GM12878 (cell line): ENCODE results near the gene INSYN2B. TPM values are rescaled to one million over a fixed set of nuclear protein-coding genes. Genes with fewer than 3 reads are reported as not detected.
A peak's percentile ranks its signal among the peaks of the same experiment; 100 is the strongest.

Source experiments
- ATAC-seq: fragments of 200-7000 bp; cut with Tn5 transposase; 3 replicates; pipeline ENCODE4 v1.9.1; 2020; ENCODE audit warnings: mild to moderate bottlenecking, moderate library complexity
- BruUV-seq: library from RNA; stranded (reverse); fragments of 400-500 nt; replicated peaks from 2 replicates; lab custom pipeline; 2021; lab: Mats Ljungman, UMichigan
- CTCF ChIA-PET: fragments of 300-600 bp; sonication (Branson Sonifier 250); formaldehyde crosslinking; extraction: SDS; loops from one replicate; lab custom pipeline; 2021; ENCODE audit warnings: inconsistent platforms; lab: Yijun Ruan, JAX
- POLR2A ChIA-PET: fragments of 350-600 bp; formaldehyde crosslinking; extraction: SDS; loops from one replicate; lab custom pipeline; 2021; ENCODE audit warnings: inconsistent platforms; lab: Charles Lee
- RAD21 ChIA-PET: fragments of 300-600 bp; sonication (Branson Sonifier 250); formaldehyde crosslinking; loops from one replicate; lab custom pipeline; 2023; ENCODE audit warnings: antibody characterized with exemption; ENCODE audit not compliant: unreplicated experiment; lab: Charles Lee
- SMC1A ChIA-PET: fragments of 300-600 bp; sonication (Branson Sonifier 250); formaldehyde crosslinking; loops from one replicate; lab custom pipeline; 2023; ENCODE audit not compliant: unreplicated experiment, uncharacterized antibody; lab: Charles Lee
- DNase-seq: peaks from one replicate; pipeline ENCODE4 v3.0.0-alpha.2; 2011; ENCODE audit warnings: low read depth, low spot score
- FAIRE-seq: peaks from 3 replicates; lab custom pipeline; 2011; peaks lifted over from hg19 to GRCh38; lab: Jason Lieb, UNC
- H2AFZ ChIP-seq: 2 replicates; pipeline ENCODE4 v1.6.0; 2011; ENCODE audit warnings: low read depth, low read length, control low read depth; ENCODE audit not compliant: control insufficient read depth
- H3K27ac ChIP-seq: 2 replicates; pipeline ENCODE4 v1.5.1; 2011; ENCODE audit warnings: control low read depth; ENCODE audit not compliant: control insufficient read depth, insufficient read depth
- H3K27me3 ChIP-seq, 2 experiments: replicated peaks in 1 of 2; 2 replicates each; pipeline versions ENCODE4 v1.6.0 to v1.6.1; 2011; ENCODE audit warnings: low read length in 1 of 2; ENCODE audit not compliant: control insufficient read depth in 2 of 2, insufficient read depth in 2 of 2
- H3K36me3 ChIP-seq, 2 experiments: 2 replicates each; pipeline ENCODE4 v1.5.1; 2011; ENCODE audit warnings: low read length in 1 of 2; ENCODE audit not compliant: control insufficient read depth in 2 of 2, insufficient read depth in 2 of 2
- H3K4me1 ChIP-seq: 2 replicates; pipeline ENCODE4 v1.6.1; 2011; ENCODE audit warnings: mild to moderate bottlenecking, low read length, moderate library complexity, mixed read lengths; ENCODE audit not compliant: control insufficient read depth, insufficient read depth
- H3K4me2 ChIP-seq: 2 replicates; pipeline ENCODE4 v1.6.0; 2011; ENCODE audit warnings: control low read depth; ENCODE audit not compliant: control insufficient read depth, insufficient read depth
- H3K4me3 ChIP-seq: fragments of 200-600 bp; sonication (generic); 2 replicates; pipeline ENCODE4 v1.5.1; 2016
- H3K79me2 ChIP-seq: 2 replicates; pipeline ENCODE4 v1.6.0; 2011; ENCODE audit warnings: low read length; ENCODE audit not compliant: control insufficient read depth, insufficient read depth
- H3K9ac ChIP-seq: 2 replicates; pipeline ENCODE4 v1.8.0; 2011; ENCODE audit warnings: low read length, control low read depth, mixed read lengths; ENCODE audit not compliant: control insufficient read depth, insufficient read depth
- H3K9me3 ChIP-seq: replicated peaks from 3 replicates; pipeline ENCODE4 v1.5.1; 2011; ENCODE audit warnings: mild to moderate bottlenecking, low read length; ENCODE audit not compliant: control insufficient read depth, insufficient read depth
- H4K20me1 ChIP-seq: 2 replicates; pipeline ENCODE4 v1.6.0; 2011; ENCODE audit not compliant: control insufficient read depth, insufficient read depth
- ASH2L ChIP-seq: fragments of 300-600, 200-600 bp; sonication (generic); IDR thresholded peaks from 2 replicates; pipeline ENCODE4 v1.6.1; 2017; ENCODE audit warnings: low read depth, mild to moderate bottlenecking, borderline replicate concordance
- CEBPB ChIP-seq, 2 experiments: fragments of 150-350 bp in 1 of 2; IDR thresholded peaks; 2 replicates each; pipeline ENCODE4 v1.6.1; 2012 to 2014; ENCODE audit warnings: low read depth in 2 of 2, low read length in 2 of 2, borderline replicate concordance in 1 of 2, inconsistent platforms in 1 of 2
- PBX3 ChIP-seq: IDR thresholded peaks from 2 replicates; pipeline ENCODE4 v1.6.1; 2011; ENCODE audit warnings: mild to moderate bottlenecking, low read depth, low read length, moderate library complexity; ENCODE audit not compliant: insufficient replicate concordance
- PKNOX1 ChIP-seq: fragments of 450-650 bp; IDR thresholded peaks from 2 replicates; pipeline ENCODE4 v1.6.1; 2016; ENCODE audit warnings: mild to moderate bottlenecking
- ZNF687 ChIP-seq: fragments of 450-650 bp; IDR thresholded peaks from 2 replicates; pipeline ENCODE4 v1.6.1; 2017; ENCODE audit warnings: mild to moderate bottlenecking, moderate library complexity
- WGBS: methylation state at CpG from one replicate; pipeline ENCODE4 v1.1.6; 2016; ENCODE audit warnings: low lambda C conversion rate; ENCODE audit not compliant: insufficient replicate concordance, insufficient coverage; ENCODE audit errors: missing lambda C conversion rate; 5-methylcytosine and 5-hydroxymethylcytosine counted together
- in situ Hi-C: fragments of 300-500 bp; cut with MboI; formaldehyde crosslinking; loops from 9 replicates; pipeline ENCODE4 v1.14.3; 2018; ENCODE audit warnings: mixed read lengths
- intact Hi-C: fragments of 100-400 bp; cut with micrococcal nuclease; formaldehyde crosslinking; loops from one replicate; pipeline ENCODE4 v1.14.2; 2022; ENCODE audit not compliant: unreplicated experiment
- polyA plus RNA-seq, 11 experiments: library from polyadenylated mRNA; depleted of rRNA in 4 of 11; unstranded in 6 of 11; stranded (reverse) in 5 of 11; fragments of >200 nt; fragmentation: Nextera tagmentation in 4 of 11; fragmentation: Illumina TruSeq in 1 of 11; extraction: Ambion mirVana in 4 of 11; extraction: Trizol in 1 of 11; gene quantifications; 1 replicate in 1 of 11; 2 replicates in 10 of 11; pipeline versions ENCODE4 v1.2.1 to v1.2.3, GENCODE V29; 2011 to 2016; ENCODE audit warnings: inconsistent platforms in 2 of 11, missing spikeins in 2 of 11, low read depth in 1 of 11
- total RNA-seq, 4 experiments: library from RNA; depleted of rRNA in 3 of 4; stranded (reverse); fragments of >200 nt in 3 of 4; fragmentation: Illumina TruSeq in 1 of 4; extraction: Trizol in 1 of 4; gene quantifications; 2 replicates each; pipeline versions ENCODE4 v1.2.1 to v1.2.3, GENCODE V29; 2013 to 2021

Gene INSYN2B
- total and polyA plus RNA-seq, 10 of the 15 experiments (the other 5 are each of a cell fraction or from before 2014, with no cell fraction given) = 0.05 to 0.27 (median 0.13) TPM; not detected in 7

GRCh38 chr5:169873642-169874041 is 106.7 kb downstream of the INSYN2B start:
- in situ Hi-C loops (no loop called here), intact Hi-C loops (no loop called here)
- BruUV-seq = no TSS peak
- ChIA-PET SMC1A (interaction anchor here (0.8 kb wide), 1 partner anchor 13 kb away, joined by 3 read pairs; no protein-coding TSS in a partner anchor), CTCF (no interaction called here), POLR2A (no interaction called here), RAD21 (no interaction called here)
- Histone ChIP-seq H3K4me3 (no peak overlapping the region), H3K79me2 (no peaks in the 10 kb centered on the region), H4K20me1 (no peaks in the 10 kb centered on the region), H3K36me3 (peaks cover 6 to 9% of the 10 kb centered on the region in 2 experiments; a peak in 3 of 4 replicates), H3K4me1 (no peaks in the 10 kb centered on the region), H3K9me3 (no peaks in the 10 kb centered on the region), H3K27me3 (no peaks in the 10 kb centered on the region), H3K9ac (no peak overlapping the region), H3K4me2 (no peak overlapping the region), H3K27ac (no peak overlapping the region), H2AFZ (no peak overlapping the region)
- no peak for FAIRE-seq
- peak; percentile 14; the same call in 1 of the 3 replicates for ATAC-seq
- TF ChIP-seq ZNF687 (peak; percentile 64; the same call in 1 of the 2 replicates), PBX3 (peak; percentile 35), ASH2L (no peak), PKNOX1 (peak; percentile 79), CEBPB (IDR thresholded peaks at IDR 0.05; ENCODE audit: borderline replicate concordance in 1 of 2, low read depth in 2 of 2, low read length in 2 of 2) (no peak)
- 96% methylated on average over 5 of the region's 5 CpGs for WGBS
- DNase-seq = no peak
